H1 (cell line): ENCODE results near the gene BCAS1. TPM values are rescaled to one million over a fixed set of nuclear protein-coding genes. Genes with fewer than 3 reads are reported as not detected.

Experiments used
- CHD7 ChIP-seq: fragments of 300-600 bp; sonication (generic); IDR thresholded peaks from 2 replicates; pipeline ENCODE4 v1.7.1; 2012; ENCODE audit warnings: low read length, moderate library complexity, mild to moderate bottlenecking, inconsistent platforms; ENCODE audit not compliant: insufficient replicate concordance
- CREB1 ChIP-seq: IDR thresholded peaks from 2 replicates; pipeline ENCODE4 v1.6.1; 2012; ENCODE audit warnings: inconsistent platforms
- E2F6 ChIP-seq: IDR thresholded peaks from 2 replicates; pipeline ENCODE4 v1.6.1; 2012; ENCODE audit warnings: inconsistent platforms
- KDM4A ChIP-seq: IDR thresholded peaks from one replicate; pipeline ENCODE4 v1.7.1; 2012; ENCODE audit warnings: low read depth, mild to moderate bottlenecking, moderate library complexity, low read length, inconsistent platforms; ENCODE audit not compliant: severe bottlenecking
- polyA plus RNA-seq, 7 experiments: library from polyadenylated mRNA; depleted of rRNA in 3 of 7; stranded (reverse) in 5 of 7; unstranded in 2 of 7; fragments of >200 nt in 5 of 7; fragments of 200-250 nt in 2 of 7; gene quantifications; 1 replicate in 5 of 7; 2 replicates in 1 of 7; 4 replicates in 1 of 7; pipeline versions ENCODE4 v1.2.1 to v1.2.3, GENCODE V29; 2011 to 2013; ENCODE audit warnings: missing spikeins in 2 of 7, mixed read lengths in 2 of 7
- total RNA-seq: library from RNA; stranded (reverse); fragmentation: NEBNext Ultra II Directional; extraction: Animal tissue kit (Norgen Biotek cat#: 25700); gene quantifications from 2 replicates; pipeline ENCODE4 v1.2.1, GENCODE V29; 2021

The BCAS1 gene
- total and polyA plus RNA-seq, 2 of the 8 experiments (the other 6 are each of a cell fraction or from before 2014, with no cell fraction given) = 0.06 to 0.19 TPM

- TF ChIP-seq CHD7 = no peak
- TF ChIP-seq CREB1 = no peak
- TF ChIP-seq E2F6 = no peak
- TF ChIP-seq KDM4A = no peak
Observed at GRCh38 chr20:53944796-53945195, 125.6 kb downstream of the BCAS1 start (continued).
